ENCODE measurements around the gene NFAM1. TPM values are rescaled to one million over a fixed set of nuclear protein-coding genes. Genes with fewer than 3 reads are reported as not detected.
A peak's percentile ranks its signal among the peaks of the same experiment; 100 is the strongest.

The NFAM1 gene
- total and polyA plus RNA-seq, 2 of the 4 experiments (the other 2 are of a cell fraction): not detected

- in situ Hi-C loops (cut with MboI; ENCODE audit: low sequenced_read_pairs): no loop called here
- peak overlapping the region; percentile 62 for H3K4me3 ChIP-seq (ENCODE audit: insufficient read depth, low read depth, low read length)
- no peaks in the 10 kb centered on the region for H3K36me3 ChIP-seq (ENCODE audit: control insufficient read depth, insufficient read depth, low read length)
- no peak overlapping the region; the same call in 1 of the 2 replicates for H2AK5ac ChIP-seq (ENCODE audit: low read depth, low read length)
- no peaks in the 10 kb centered on the region for H3K79me1 ChIP-seq (ENCODE audit: low read depth in 1 of 2, low read length in 2 of 2)
- no peak overlapping the region for H2BK20ac ChIP-seq (ENCODE audit: low read depth, low read length)
- CTCF ChIA-PET: no interaction called here
- H2BK120ac ChIP-seq (ENCODE audit: low read depth, low read length): no peak overlapping the region
- no TSS peak for BruUV-seq (replicated peaks)
- no peak overlapping the region for H3K23ac ChIP-seq (ENCODE audit: low read depth, low read length)
- no peak overlapping the region for H2BK15ac ChIP-seq (ENCODE audit: low read depth, low read length)
- TF ChIP-seq USF2 (IDR thresholded peaks at IDR 0.05; ENCODE audit: low read depth, low read length): no peak
- TF ChIP-seq RAD21 (IDR thresholded peaks at IDR 0.05; ENCODE audit: low read length): no peak
- no peak for TF ChIP-seq FOS (IDR thresholded peaks at IDR 0.05; ENCODE audit: low read depth, low read length)
- no peak for TF ChIP-seq ELK1 (IDR thresholded peaks at IDR 0.05; ENCODE audit: borderline replicate concordance, low read depth, low read length)
- TF ChIP-seq RCOR1 (IDR thresholded peaks at IDR 0.05; ENCODE audit: insufficient replicate concordance, low read length): no peak
- no peak for TF ChIP-seq BHLHE40 (IDR thresholded peaks at IDR 0.05; ENCODE audit: low read depth, low read length)
- no peak for TF ChIP-seq MAFK (IDR thresholded peaks at IDR 0.05; ENCODE audit: low read depth, low read length)
- TF ChIP-seq CTCF (conservative IDR thresholded peaks at IDR 0.05; ENCODE audit: low read depth, low read length): no peak
- no peak for TF ChIP-seq POLR2A (IDR thresholded peaks at IDR 0.05; ENCODE audit: low read depth, low read length)
- TF ChIP-seq MAZ (IDR thresholded peaks at IDR 0.05; ENCODE audit: borderline replicate concordance, low read depth, low read length): no peak
- POLR2A ChIA-PET (ENCODE audit: unreplicated experiment): no interaction called here
- dilution Hi-C loops (cut with HindIII; ENCODE audit: low sequenced_read_pairs, unreplicated experiment): no loop called here
- peak overlapping the region; percentile 76 for H2AFZ ChIP-seq (replicated peaks; ENCODE audit: low read length, poor library complexity)
- H3K27me3 ChIP-seq (ENCODE audit: control insufficient read depth, insufficient read depth, low read length): peaks cover 18% of the 10 kb centered on the region; the same call in 1 of the 2 replicates
- peak overlapping the region; percentile 69 for H3K4me2 ChIP-seq (ENCODE audit: low read depth, low read length)
- no peaks in the 10 kb centered on the region for H3K9me3 ChIP-seq (ENCODE audit: control insufficient read depth, insufficient read depth, low read length)
- intact Hi-C loops (cut with micrococcal nuclease): no loop called here
- no peak overlapping the region for H3K27ac ChIP-seq (ENCODE audit: insufficient read depth, low read length)
- H3K9me1 ChIP-seq (ENCODE audit: insufficient read depth, low read length): no peaks in the 10 kb centered on the region
- no peak overlapping the region for H3K9ac ChIP-seq (ENCODE audit: low read depth, low read length)
- H3K14ac ChIP-seq (replicated peaks; ENCODE audit: low read depth, low read length): no peak overlapping the region
- ATAC-seq (ENCODE audit: low read depth) (no peak; the same call in 1 of the 2 replicates), DNase-seq (no peak)
- H3K18ac ChIP-seq (ENCODE audit: low read depth, low read length): no peak overlapping the region
- peak overlapping the region; percentile 90 for H2AK9ac ChIP-seq (replicated peaks; ENCODE audit: low read depth, low read length, poor library complexity)
- H4K20me1 ChIP-seq (ENCODE audit: insufficient read depth, low read length): 0 out of 2 replicates have a peak, but pooled peaks cover 3% of the 10 kb centered on the region
- WGBS, 2 experiments (ENCODE audit: extremely low coverage in 2 of 2, insufficient read length in 1 of 2): 60% methylated on average over 2 of the region's 22 CpGs; no CpG with 5 or more reads in 1 of the 2 experiments
- H3K4ac ChIP-seq (ENCODE audit: low read depth, low read length): no peak overlapping the region
- H2BK5ac ChIP-seq (ENCODE audit: low read depth, low read length, poor library complexity, severe bottlenecking): no peak overlapping the region
- peaks cover 2% of the 10 kb centered on the region for H3K4me1 ChIP-seq (ENCODE audit: control insufficient read depth, insufficient read depth, low read length)
- no peak overlapping the region for H4K8ac ChIP-seq (ENCODE audit: low read depth in 2 of 2, low read length in 2 of 2)
- H4K91ac ChIP-seq (ENCODE audit: insufficient read depth, low read depth, low read length): no peak overlapping the region
- H4K5ac ChIP-seq (ENCODE audit: low read depth, low read length): no peak overlapping the region
- H3K56ac ChIP-seq (ENCODE audit: extremely low read depth, insufficient read depth, low read length): no peak overlapping the region
These were observed 89.1 kb downstream of the NFAM1 start for GRCh38 chr22:42343121-42343454.

All from IMR-90 (cell line).